HG03066 (cell line): ENCODE results near the gene FAM90A1.
"Not testable (repeated sequence)": the region's sequence is repeated elsewhere in the genome, so short reads cannot be mapped to it uniquely, and the experiment has no call there.

Experiments used
- ATAC-seq: cut with Tn5 transposase; IDR thresholded peaks from one replicate; pipeline ENCODE4 v1.9.1; 2021; ENCODE audit warnings: low read depth; ENCODE audit not compliant: unreplicated experiment

FAM90A1 gene

DNA sequence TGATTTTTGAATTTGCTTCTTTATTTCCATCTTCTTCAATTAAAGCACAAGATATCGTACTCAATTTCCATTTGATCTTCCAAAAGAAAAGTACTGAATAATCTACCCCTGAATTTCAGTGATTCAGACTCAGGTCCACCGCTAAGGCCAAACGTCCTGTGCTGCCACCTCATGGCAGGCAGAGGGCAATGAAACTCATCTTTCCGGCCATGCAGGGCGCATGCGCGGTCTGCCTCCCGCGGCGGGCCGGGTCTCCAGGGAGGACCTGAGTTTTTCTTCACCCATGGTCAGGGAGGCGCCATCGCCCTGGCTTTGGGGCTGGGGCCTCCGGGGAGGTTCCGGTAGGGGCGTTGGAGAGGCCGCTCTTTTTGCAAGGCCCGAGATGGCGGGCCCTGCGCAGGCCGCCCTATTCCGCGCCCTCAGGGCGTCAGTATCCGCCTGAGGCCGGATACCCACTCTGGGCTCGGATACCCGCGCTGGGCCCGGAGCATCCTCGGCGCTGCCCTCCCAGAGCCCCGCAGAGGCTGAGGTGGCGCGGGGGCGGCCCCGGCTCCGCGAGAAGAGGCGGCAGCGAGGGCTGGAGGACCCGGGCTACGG lies 47.3 kb downstream of the FAM90A1 start:
- ATAC-seq: not testable (repeated sequence)

DNA sequence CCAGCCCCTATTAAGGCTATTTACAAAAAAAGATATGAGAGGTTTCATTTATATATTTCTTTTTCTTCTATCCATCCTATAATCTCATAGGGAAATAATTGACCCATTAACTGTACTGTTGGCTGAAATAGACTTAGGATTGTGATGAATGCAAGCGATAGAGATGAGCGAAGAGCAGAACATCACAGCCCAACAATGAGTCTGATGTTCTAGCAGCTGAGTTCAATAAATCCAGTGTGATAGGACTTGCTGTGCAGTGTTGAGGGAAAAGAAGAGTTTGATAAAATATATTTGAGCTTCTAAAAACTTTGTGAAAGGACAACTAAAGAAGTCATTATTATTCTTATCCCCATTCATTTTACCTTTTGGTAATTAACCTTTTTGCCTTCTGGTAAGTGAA lies 54.5 kb downstream of the FAM90A1 start:
- not testable (repeated sequence) for ATAC-seq
